SIG-M5 treated with dmso at 0.1 percent for 504 hours (cell line): ENCODE measurements around the gene EIF5AL1.
"Not testable (repeated sequence)": the region's sequence is repeated elsewhere in the genome, so short reads cannot be mapped to it uniquely, and the experiment has no call there.

Source experiments
- DNase-seq: peaks from one replicate; lab custom pipeline; 2025; ENCODE audit not compliant: unreplicated experiment; lab: John Stamatoyannopoulos, UW

EIF5AL1 gene

GRCh38 chr10:79555354-79556309, 43.3 kb downstream of the EIF5AL1 start:
- DNase-seq, result no peak

GRCh38 chr10:79556961-79557360, 44.6 kb downstream of the EIF5AL1 start:
- DNase-seq, result not testable (repeated sequence)

DNA sequence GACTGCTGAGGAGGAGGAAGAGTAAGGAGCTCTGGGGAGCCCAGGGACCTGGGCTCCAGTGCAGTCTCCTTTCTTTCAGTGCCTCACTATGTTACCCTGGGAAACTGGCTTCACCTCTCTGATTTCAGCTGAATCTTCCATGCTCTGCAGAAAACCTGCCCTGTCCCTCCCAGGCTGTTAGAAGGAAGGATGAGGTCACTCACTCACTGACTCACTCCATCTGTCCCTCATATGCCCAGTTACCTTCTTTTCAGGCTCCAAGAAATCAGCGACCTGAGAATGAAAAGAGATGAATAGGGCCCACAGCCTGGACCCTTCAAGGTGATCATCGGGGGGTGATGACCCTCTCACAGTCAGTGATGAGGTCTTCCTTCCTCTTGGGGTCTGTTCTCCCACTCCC, 47.4 kb downstream of the EIF5AL1 start:
- DNase-seq, result no peak

DNA sequence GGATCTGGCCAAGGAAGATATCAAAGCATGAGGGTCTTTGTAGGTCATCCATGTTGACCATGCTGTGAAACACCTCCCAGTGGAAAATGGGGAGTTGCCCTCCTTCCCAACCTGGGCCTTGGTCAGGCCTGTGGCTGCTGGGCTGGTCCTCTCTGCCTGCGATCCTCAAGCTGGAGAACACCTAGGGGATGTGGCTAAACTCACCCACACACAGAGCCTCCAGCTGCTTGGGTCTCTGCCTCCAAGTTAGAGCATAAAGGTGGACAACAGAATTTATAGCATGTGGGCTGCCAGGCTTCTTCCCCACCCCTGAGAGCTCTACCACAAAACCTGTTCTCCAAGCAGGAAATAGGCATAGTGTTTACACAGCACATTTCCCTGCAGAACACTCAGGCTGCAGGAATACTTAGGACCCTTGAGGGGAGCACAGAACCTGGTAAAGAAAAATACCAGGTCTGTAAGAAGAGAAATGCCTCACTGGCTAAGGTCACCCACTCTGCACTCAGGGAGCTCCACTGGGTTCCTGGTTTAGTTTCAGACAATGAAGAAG, 47.9 kb downstream of the EIF5AL1 start, which contains the start of gene SFTPA2:
Gene SFTPA2 (minus strand): TSS at position 248 of the 550 bp plus-strand sequence. CDS start 924 bp downstream, outside the sequence.
- DNase-seq, result no peak

- no peak for DNase-seq
Observed at GRCh38 chr10:79561257-79561656, 48.9 kb downstream of the EIF5AL1 start.

- DNase-seq, result peak; percentile 33
Observed at GRCh38 chr10:79562135-79562756, 49.9 kb downstream of the EIF5AL1 start.

DNA sequence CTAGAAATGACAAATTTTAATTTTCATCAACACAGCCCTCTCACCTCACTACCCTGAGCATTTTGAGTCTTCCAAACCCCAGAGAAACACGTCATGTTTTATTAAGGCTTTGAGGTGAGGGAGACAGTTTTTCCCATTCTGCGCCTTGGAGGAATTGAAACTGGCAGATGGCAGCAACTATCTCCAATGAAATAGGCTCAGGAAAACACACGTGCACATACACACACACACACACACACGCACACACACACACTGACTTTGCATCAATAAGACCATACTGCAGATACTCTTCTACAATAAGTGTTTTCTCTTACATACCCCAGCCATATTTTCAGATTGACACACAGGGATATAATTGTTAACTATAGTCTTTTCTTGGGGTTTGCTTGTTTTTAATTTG, 51.1 kb downstream of the EIF5AL1 start:
- DNase-seq, result no peak
